DLD1 (cell line): Measurements from ENCODE around the gene ZNF487.
"Not testable (repeated sequence)": the region's sequence is repeated elsewhere in the genome, so short reads cannot be mapped to it uniquely, and the experiment has no call there.

Experiments used
- in situ Hi-C: cut with HindIII; loops from 2 replicates; pipeline ENCODE4 v1.10.0; 2017; ENCODE audit warnings: low sequenced_read_pairs

Gene ZNF487

GRCh38 chr10:43430926-43431663 is 5.8 kb upstream of the ZNF487 start:
- in situ Hi-C loops = no loop called here

- in situ Hi-C loops = no loop called here
These were observed 395 bp downstream of the ZNF487 start for GRCh38 chr10:43437141-43437870.

GRCh38 chr10:43440463-43441134 is 3.7 kb downstream of the ZNF487 start:
- in situ Hi-C loops = no loop called here

DNA sequence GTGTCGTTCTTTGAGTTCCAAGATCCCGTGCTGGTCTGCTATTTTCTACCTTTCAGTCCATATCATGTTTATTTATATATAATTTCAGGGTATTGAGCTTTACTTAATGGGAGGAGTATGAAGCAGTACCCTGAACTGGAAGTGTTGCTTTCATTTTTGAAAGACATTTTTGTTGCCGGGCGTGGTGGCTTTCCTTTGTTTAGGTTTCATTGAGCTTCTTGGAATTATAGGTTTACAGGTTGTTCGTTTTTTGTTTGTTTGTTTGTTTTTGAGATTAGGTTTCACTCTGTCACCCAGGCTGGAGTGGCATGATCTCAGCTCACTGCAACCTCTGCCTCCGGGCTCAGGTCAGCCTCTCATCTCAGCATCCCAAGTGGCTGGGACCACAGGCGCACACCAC is 7.4 kb downstream of the ZNF487 start:
- in situ Hi-C loops = no loop called here

DNA sequence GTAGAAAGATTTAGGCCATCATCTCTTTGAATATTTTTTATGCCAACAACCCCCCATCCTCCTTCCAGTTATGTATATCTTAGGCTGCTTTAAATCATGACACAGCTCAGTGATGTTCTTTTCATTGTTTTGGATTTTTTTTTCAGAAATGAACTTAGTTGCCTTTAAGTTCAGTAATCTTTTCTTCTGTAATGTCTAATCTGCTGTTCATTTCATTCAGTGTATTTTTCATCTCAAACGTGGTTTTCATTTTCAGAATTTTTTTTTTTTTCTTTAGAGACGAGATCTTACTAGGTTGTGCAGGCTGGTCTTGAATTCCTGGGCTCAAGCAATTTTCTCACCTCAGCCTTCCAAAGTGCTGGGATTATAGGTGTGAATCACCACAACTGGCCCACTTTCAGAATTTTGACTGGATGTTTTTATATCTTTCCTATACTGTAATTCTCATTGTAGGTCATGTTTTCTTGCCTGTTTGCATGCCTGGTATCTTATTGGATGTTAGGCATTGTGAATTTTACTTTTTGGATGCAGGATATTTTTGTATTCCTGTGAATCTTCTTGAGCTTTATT is 8.1 kb downstream of the ZNF487 start:
- in situ Hi-C loops = no loop called here

- in situ Hi-C loops = not testable (repeated sequence)
These were observed 9.5 kb downstream of the ZNF487 start for GRCh38 chr10:43446219-43447017.

- in situ Hi-C loops = no loop called here
These were observed 11.8 kb downstream of the ZNF487 start for GRCh38 chr10:43448742-43449141.

DNA sequence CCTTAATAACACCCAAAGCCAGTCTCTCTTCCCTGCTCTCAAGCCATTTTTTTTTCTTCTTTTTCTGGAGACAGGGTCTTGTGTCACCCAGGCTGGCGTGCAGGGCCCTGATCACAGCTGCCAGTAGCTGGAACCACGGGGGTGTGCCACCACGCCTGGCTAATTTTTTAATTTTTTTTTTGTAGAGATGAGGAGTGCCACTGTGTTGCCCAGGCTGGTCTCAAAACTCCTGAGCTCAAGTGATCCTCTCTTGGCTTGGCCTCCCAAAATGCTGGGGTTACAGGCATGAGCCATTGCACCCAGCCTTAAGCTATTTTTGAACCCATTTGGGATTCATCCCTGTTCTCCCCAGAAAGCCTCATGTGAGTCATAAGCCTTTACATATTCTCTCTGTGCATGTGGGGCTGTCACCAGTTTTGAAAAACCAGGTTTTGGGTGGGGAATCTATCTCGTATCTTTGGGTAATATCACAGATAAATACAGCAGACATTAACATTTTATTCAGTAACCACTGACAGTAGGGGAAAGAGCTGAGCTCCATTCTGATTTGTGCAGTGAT is 15.5 kb downstream of the ZNF487 start:
- in situ Hi-C loops = no loop called here

DNA sequence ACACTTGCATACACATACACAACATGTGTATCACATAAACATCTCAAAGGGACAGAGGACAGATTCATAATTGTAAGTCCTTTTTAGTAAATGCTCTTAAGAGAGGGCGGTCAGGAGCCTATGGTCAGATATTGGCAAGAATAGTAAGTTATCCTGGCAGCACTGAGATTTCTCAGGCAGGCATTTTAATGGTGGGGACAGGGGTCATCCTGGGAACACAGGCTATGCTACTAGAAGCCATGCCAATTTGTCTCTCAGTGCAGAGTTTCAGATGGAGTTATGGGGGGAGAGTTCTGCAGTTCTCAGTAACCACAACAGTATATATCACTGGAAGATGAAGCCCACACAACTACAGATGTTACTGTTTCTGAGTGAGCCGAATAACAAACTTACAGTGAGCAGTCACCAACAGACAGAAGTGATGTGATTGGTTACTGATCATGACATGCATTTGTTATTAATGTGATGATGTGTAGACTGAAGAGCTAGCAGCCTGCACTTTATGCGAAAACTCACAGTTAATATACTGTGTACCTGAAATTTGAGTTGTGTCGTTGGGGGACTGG is 16.4 kb downstream of the ZNF487 start:
- in situ Hi-C loops = no loop called here

DNA sequence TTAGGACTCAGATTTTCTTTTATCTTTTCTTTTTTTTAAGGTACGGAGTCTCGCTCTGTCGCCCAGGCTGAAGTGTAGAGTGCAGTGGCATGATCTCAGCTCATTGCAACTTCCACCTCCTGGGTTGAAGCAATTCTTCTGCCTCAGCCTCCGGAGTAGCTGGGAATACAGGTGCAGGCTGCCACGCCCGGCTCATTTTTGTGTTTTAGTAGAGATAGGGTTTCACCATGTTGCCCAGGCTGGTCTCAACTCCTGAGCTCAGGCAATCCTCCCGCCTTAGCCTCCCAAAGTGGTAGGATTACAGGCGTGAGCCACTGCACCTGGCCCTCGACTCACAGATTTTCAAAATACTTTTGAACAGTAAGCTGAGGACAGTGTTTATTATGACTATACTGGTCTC is 17.1 kb downstream of the ZNF487 start:
- in situ Hi-C loops = not testable (repeated sequence)

GRCh38 chr10:43456561-43456960 is 19.6 kb downstream of the ZNF487 start:
- in situ Hi-C loops = not testable (repeated sequence)

DNA sequence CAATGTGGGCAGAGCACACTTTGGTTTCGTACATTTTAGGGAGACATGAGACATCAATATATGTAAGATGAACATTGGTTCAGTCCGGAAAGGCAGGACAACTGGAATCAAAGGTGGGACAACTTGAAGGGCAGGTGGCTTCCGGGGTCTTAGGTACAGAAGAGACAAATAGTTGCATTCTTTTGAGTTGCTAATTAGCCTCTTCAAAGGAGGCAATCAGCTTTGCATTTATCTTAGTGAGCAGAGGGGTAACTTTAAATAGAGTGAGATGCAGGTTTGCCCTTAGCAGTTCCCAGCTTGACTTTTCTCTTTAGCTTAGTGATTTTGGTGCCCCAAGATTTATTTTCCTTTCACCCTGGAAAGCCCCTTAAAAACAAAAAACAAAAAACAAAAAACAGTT is 21.3 kb downstream of the ZNF487 start:
- in situ Hi-C loops = no loop called here

- in situ Hi-C loops = no loop called here
These were observed 25.0 kb downstream of the ZNF487 start for GRCh38 chr10:43461950-43462349.

GRCh38 chr10:43465086-43465735 is 28.3 kb downstream of the ZNF487 start:
- in situ Hi-C loops = not testable (repeated sequence)

- in situ Hi-C loops = not testable (repeated sequence)
These were observed 28.8 kb downstream of the ZNF487 start for GRCh38 chr10:43465736-43466120.

- in situ Hi-C loops = no loop called here
These were observed 34.2 kb downstream of the ZNF487 start for GRCh38 chr10:43471146-43471545.

DNA sequence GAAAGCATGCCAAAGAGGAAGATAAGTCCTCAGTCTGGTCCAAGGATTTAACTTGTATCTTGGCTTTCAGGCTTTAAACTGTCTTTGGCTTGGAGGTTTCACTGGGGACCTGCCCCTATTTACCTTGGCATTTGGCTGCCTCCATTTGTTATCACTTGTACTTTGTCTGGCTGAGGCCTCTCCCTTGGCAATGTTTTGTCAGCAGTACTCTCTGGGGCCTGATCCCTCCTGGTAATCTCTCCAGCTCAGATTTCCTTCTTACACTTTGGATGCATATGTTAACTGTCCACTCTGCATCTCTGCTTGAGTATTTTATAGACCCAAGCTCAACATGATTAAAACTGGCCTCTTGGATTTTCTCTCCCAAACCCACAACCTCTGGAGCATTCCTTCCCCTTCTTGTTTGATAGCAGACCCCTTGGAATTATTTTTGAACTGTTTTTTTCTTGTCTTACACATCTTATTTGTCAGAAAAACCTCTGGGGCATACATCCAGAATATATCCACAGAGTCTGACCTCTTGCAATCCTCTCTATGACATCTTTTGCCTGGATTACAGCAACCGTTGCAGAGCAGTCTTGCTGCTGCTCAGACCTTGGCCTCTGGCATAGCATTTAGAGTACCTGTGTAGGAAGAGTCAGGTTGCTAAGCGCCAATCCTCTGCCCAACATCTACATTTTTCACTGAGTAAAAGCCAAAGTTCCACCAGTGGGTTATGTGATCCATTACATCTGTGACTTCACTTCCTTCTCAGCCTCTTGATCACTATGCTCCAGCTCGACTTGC is 35.2 kb downstream of the ZNF487 start:
- in situ Hi-C loops = no loop called here

DNA sequence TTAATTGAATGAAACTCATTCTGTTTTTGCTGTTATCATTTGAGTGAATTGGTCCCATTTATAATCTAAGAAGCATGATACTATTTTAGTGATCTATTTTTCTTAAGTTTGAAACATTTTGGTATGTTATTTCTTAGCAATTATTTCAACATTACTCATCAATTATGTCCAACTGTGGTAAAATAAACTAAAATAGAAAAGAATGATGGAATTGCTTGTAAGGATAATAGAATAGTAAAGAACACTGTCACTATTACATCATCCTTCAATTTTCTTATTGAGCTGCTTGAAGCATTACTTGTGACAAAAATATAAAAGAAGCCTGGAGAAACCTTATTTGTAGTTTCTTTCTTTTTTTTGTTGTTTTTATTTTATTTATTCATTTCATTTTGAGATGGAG is 42.4 kb downstream of the ZNF487 start:
- in situ Hi-C loops = no loop called here
